Upper lobe of right lung (tissue), 1 donor: ENCODE results near the gene ADCK2. TPM values are rescaled to one million over a fixed set of nuclear protein-coding genes. Genes with fewer than 3 reads are reported as not detected.
"Not testable (repeated sequence)": the region's sequence is repeated elsewhere in the genome, so short reads cannot be mapped to it uniquely, and the experiment has no call there.

Experiments used
- ATAC-seq: fragments of 200-7000 bp; cut with Tn5 transposase; one replicate; pipeline ENCODE4 v1.9.1; 2020; ENCODE audit warnings: mild to moderate bottlenecking, moderate library complexity
- DNase-seq: peaks from one replicate; pipeline ENCODE4 v3.0.0-alpha.2; 2020
- H3K27ac ChIP-seq: fragments of 200-600 bp; one replicate; pipeline ENCODE4 v1.8.0; 2022
- H3K27me3 ChIP-seq: fragments of 200-600 bp; one replicate; pipeline ENCODE4 v1.8.0; 2022; ENCODE audit warnings: mild to moderate bottlenecking
- H3K36me3 ChIP-seq: fragments of 200-600 bp; one replicate; pipeline ENCODE4 v1.8.0; 2022
- H3K4me1 ChIP-seq: fragments of 200-600 bp; one replicate; pipeline ENCODE4 v1.8.0; 2022
- H3K4me3 ChIP-seq: fragments of 200-600 bp; one replicate; pipeline ENCODE4 v1.8.0; 2022; ENCODE audit warnings: mild to moderate bottlenecking
- H3K9me3 ChIP-seq: fragments of 200-600 bp; one replicate; pipeline ENCODE4 v1.8.0; 2022
- CTCF ChIP-seq: fragments of 200-600 bp; IDR thresholded peaks from one replicate; pipeline ENCODE4 v1.8.0; 2022; ENCODE audit warnings: antibody characterized with exemption
- intact Hi-C: fragments of 100-400 bp; cut with DNase I; formaldehyde crosslinking; loops from one replicate; pipeline ENCODE4 v1.11.0; 2022
- long read RNA-seq: library from polyadenylated mRNA; unstranded; transcript quantifications from one replicate; pipeline ENCODE4 v2.0.0, GENCODE V29; 2021
- total RNA-seq: library from RNA; stranded (reverse); fragmentation: NEBNext Ultra II Directional; extraction: Animal tissue kit (Norgen Biotek cat#: 25700); gene quantifications from one replicate; pipeline ENCODE4 v1.2.1, GENCODE V29; 2021
- donor health status: DM: no; HTN: yes; CAD: no; lungs with severe emphysema.

The ADCK2 gene
- 18.2 TPM for total RNA-seq
- long read RNA-seq, transcript ADCK2-201 (8 exons, 2,377 nt), result major isoform, 69 of 81 reads
- long read RNA-seq, partial matches to known transcripts, result 4 of 81 reads
- long read RNA-seq, other reads (novel, unspliced or antisense), result 8 of 81 reads

- Histone ChIP-seq H3K36me3 (no peaks in the 10 kb centered on the region), H3K4me3 (peak within 1 kb of the TSS; percentile 81), H3K4me1 (peaks cover 20% of the 10 kb centered on the region), H3K27ac (peak within 1 kb of the TSS; percentile 76), H3K9me3 (no peaks in the 10 kb centered on the region), H3K27me3 (no peaks in the 10 kb centered on the region)
- ATAC-seq (peak; percentile 87), DNase-seq (peak; percentile 84)
- intact Hi-C loops, result no loop called here
- TF ChIP-seq CTCF, result no peak
Observed at GRCh38 chr7:140672382-140673062, at the start of gene ADCK2. TSS of gene ADCK2 (plus strand) at chr7:140672945. CDS start at chr7:140673331, 386 bp downstream.

- ATAC-seq (peak; percentile 35), DNase-seq (no peak)
- Histone ChIP-seq H3K9me3 (no peaks in the 10 kb centered on the region), H3K4me3 (no peak overlapping the region), H3K27ac (no peak overlapping the region), H3K27me3 (no peaks in the 10 kb centered on the region), H3K36me3 (no peaks in the 10 kb centered on the region), H3K4me1 (peaks cover 15% of the 10 kb centered on the region)
- TF ChIP-seq CTCF, result no peak
- intact Hi-C loops, result no loop called here
Observed at GRCh38 chr7:140623980-140624379, 48.8 kb upstream of the ADCK2 start.

DNA sequence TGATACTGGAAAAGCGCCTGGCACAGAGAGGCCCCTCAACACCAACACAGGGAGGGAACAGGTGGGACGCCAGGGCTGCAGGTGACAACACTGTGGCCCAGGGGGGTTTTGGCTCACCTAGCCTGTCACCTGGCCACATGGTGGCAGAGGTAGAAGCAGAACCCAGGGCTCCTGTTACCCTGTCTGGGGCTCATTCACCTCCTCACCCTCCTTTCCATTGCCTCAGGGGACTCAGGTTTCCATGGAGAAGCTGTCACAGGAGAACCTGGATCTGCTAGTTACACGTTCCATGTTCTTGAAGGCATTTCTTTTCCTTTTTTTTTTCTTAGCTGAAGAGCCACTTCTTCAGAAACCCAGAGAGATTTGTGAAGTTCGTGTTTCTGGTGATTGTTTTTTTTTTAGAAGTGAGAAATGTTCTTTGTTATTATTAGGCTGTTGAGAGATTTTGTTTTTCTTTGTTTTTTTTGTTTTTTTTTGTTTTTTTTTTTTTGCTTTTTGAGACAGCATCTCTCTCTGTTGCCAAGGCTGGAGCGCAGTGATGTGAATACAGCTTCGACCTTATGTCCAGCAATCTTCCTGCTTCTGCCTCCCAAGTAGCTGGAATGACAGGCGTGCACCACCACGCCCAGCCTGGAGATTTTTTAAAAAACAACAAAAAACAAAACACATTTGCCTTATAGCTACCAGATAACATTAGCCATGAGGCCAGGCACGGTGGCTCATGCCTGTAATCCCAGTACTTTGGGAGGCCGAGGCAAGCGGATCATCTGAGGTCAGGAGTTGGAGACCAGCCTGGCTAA lies 48.2 kb upstream of the ADCK2 start:
- no peak for TF ChIP-seq CTCF
- DNase-seq, result no peak
- no peak for ATAC-seq
- intact Hi-C loops, result no loop called here
- no peak overlapping the region for H3K4me3 ChIP-seq
- H3K36me3 ChIP-seq, result no peaks in the 10 kb centered on the region
- H3K9me3 ChIP-seq, result no peaks in the 10 kb centered on the region
- H3K27ac ChIP-seq, result no peak overlapping the region
- H3K4me1 ChIP-seq, result peaks cover 15% of the 10 kb centered on the region
- no peaks in the 10 kb centered on the region for H3K27me3 ChIP-seq

DNA sequence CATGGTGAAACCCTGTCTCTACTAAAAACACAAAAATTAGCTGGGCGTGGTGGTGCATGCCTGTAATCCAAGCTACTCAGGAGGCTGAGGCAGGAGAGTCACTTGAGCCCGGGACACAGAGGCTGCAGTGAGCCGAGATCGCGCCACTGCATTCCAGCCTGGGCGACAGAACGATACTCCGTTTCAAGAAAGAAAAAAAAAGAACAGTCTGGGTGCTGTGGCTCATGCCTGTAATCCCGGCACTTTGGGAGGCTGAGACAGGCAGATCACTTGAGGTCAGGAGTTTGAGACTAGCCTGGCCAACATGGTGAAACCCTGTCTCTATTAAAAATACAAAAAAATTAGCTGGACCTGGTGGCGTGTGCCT lies 47.6 kb upstream of the ADCK2 start:
- H3K4me3 ChIP-seq, DNase-seq, H3K27ac ChIP-seq, H3K36me3 ChIP-seq, intact Hi-C loops, H3K27me3 ChIP-seq, ATAC-seq, H3K9me3 ChIP-seq: not testable (repeated sequence)
- peaks cover 15% of the 10 kb centered on the region for H3K4me1 ChIP-seq

GRCh38 chr7:140625908-140626868 lies 46.6 kb upstream of the ADCK2 start:
- DNase-seq (peak; percentile 73), ATAC-seq (peak; percentile 56)
- Histone ChIP-seq H3K4me1 (peaks cover 18% of the 10 kb centered on the region), H3K9me3 (no peaks in the 10 kb centered on the region), H3K27me3 (no peaks in the 10 kb centered on the region), H3K4me3 (no peak overlapping the region), H3K36me3 (no peaks in the 10 kb centered on the region), H3K27ac (peak overlapping the region; percentile 63)
- no peak for TF ChIP-seq CTCF
- intact Hi-C loops, result no loop called here
